ENCODE data around the gene TMEM209. TPM values are rescaled to one million over a fixed set of nuclear protein-coding genes. Genes with fewer than 3 reads are reported as not detected.

TMEM209 gene
- total RNA-seq, 1 experiment from 2014 or later, result 21.0 TPM

DNA sequence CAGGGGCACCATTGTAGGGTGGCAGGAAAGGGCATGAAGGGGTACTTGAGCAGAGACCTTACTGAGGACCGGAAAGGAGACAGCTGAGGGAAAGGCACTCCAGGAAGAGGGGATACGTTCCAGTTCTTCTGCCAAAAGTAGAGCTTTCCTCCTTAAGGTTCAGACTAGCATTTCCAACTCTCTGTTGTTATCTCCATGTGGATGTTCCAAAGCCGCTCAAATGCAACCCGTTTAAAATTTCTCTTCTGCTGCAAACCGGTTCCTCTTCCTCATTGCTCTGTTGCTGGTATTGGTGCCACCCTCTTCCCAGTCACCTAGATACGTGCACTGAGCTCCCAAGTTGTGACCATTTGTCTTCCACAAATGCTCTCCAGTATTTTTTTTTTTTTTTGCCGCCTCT lies 47.5 kb downstream of the TMEM209 start:
- Mint-ChIP-seq H3K27me3 (ENCODE audit: low read depth) (no peaks in the 10 kb centered on the region), H3K4me1 (no peaks in the 10 kb centered on the region), H3K4me3 (no peak overlapping the region), H3K9me3 (0 out of 2 replicates have a peak, but pooled peaks cover 3% of the 10 kb centered on the region), H3K36me3 (peaks cover 35% of the 10 kb centered on the region), H3K27ac (0 out of 2 replicates have a peak overlapping the region, but pooled peaks have one; percentile 35)
- ChIA-PET POLR2A (interaction anchor here (0.7 kb wide), 1 partner anchor 17 kb away, joined by 6 read pairs; no protein-coding TSS in a partner anchor), CTCF (interaction anchor here (0.7 to 1.4 kb wide), 3 partner anchors 29 to 600 kb away, joined by 3 to 5 read pairs (median 4); no protein-coding TSS in a partner anchor)
- no peak for TF ChIP-seq NFYB (CRISPR knock-in tag; conservative IDR thresholded peaks at IDR 0.05; ENCODE audit: low read depth)
- TF ChIP-seq, protein P1, sequence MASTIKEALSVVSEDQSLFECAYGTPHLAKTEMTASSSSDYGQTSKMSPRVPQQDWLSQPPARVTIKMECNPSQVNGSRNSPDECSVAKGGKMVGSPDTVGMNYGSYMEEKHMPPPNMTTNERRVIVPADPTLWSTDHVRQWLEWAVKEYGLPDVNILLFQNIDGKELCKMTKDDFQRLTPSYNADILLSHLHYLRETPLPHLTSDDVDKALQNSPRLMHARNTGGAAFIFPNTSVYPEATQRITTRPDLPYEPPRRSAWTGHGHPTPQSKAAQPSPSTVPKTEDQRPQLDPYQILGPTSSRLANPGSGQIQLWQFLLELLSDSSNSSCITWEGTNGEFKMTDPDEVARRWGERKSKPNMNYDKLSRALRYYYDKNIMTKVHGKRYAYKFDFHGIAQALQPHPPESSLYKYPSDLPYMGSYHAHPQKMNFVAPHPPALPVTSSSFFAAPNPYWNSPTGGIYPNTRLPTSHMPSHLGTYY (CRISPR knock-in tag; IDR thresholded peaks at IDR 0.05), result no peak
- no peak for TF ChIP-seq NFATC4 (CRISPR knock-in tag; IDR thresholded peaks at IDR 0.05)
- no peak for TF ChIP-seq KAT7 (CRISPR knock-in tag; IDR thresholded peaks at IDR 0.05; ENCODE audit: borderline replicate concordance)
- TF ChIP-seq NR1H2 (CRISPR knock-in tag; IDR thresholded peaks at IDR 0.05), result no peak
- TF ChIP-seq TP53 (CRISPR knock-in tag; IDR thresholded peaks at IDR 0.05), result no peak
- ATAC-seq (no peak), DNase-seq (ENCODE audit: low spot score) (no peak)

DNA sequence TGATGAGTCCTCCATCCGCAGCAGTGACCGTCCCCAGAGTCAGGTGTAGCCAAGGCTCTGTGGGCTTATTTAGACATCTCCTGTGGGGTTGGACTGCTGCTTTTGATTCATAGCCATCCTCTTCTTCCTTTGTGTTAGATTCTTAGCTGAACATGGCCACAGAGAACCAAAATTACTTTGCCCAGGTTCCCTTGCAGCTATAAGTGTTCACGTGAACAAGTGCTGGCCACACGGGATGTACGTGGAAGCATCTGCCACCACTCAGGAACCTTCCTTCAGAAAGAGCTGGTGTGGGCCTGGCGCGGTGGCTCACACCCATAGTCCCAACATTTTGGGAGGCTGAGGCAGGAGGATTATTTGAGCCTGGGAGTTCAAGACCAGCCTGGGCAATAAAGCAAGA lies 49.1 kb downstream of the TMEM209 start:
- H3K27ac Mint-ChIP-seq, result no peak overlapping the region
- ChIA-PET POLR2A (no interaction called here), CTCF (interaction anchor here (0.8 to 1.4 kb wide), 2 partner anchors 49 to 602 kb away, joined by 3 to 4 read pairs; no protein-coding TSS in a partner anchor)

DNA sequence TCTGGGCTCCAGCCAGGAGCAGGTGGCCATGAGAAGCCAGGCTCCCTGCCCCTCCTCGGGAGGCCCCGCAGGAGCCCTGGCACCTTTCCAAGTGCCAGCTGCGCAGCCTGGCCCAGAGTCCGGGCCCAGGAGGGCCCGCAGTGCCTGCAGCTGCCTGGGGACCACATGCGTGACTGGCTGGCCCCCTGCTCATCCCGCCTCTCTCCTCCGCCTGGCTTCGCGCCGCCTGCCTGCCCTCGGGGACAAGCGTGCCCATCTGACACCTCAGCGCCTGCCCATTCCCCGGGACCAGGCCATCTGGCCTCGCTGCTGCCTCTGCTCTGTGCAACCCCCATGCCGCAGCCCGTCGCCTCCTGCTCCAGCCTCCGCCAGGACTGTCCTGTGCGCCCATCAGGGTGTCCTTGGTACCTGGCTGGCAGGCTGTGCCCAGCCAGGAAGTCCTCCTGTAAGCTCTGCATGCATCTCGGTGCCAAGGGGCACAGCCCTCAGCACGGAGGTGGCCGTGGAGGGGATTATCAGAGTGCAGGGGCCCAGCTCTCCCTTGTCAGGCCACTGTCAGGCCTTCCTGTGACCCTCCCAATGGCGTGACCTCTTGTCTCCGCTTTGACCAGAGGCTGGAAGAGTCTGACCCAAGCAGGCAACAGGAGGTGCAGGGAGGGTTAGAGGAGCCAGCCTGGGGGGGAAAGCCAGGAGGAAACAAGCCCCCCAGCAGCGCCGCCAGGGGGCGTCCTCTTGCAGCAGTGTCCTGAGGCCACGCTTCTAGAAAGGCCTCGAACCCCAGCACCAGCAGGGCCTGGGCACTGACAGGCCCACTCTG lies 50.5 kb downstream of the TMEM209 start:
- 0 out of 2 replicates have a peak, but pooled peaks cover 3% of the 10 kb centered on the region for H3K9me3 Mint-ChIP-seq
- peaks cover 21% of the 10 kb centered on the region for H3K36me3 Mint-ChIP-seq
- TF ChIP-seq, protein P2, sequence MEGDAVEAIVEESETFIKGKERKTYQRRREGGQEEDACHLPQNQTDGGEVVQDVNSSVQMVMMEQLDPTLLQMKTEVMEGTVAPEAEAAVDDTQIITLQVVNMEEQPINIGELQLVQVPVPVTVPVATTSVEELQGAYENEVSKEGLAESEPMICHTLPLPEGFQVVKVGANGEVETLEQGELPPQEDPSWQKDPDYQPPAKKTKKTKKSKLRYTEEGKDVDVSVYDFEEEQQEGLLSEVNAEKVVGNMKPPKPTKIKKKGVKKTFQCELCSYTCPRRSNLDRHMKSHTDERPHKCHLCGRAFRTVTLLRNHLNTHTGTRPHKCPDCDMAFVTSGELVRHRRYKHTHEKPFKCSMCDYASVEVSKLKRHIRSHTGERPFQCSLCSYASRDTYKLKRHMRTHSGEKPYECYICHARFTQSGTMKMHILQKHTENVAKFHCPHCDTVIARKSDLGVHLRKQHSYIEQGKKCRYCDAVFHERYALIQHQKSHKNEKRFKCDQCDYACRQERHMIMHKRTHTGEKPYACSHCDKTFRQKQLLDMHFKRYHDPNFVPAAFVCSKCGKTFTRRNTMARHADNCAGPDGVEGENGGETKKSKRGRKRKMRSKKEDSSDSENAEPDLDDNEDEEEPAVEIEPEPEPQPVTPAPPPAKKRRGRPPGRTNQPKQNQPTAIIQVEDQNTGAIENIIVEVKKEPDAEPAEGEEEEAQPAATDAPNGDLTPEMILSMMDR (IDR thresholded peaks at IDR 0.05), result peak; percentile 82
- TF ChIP-seq TEAD1 (CRISPR knock-in tag; IDR thresholded peaks at IDR 0.05), result 0 out of 2 replicates have a peak, but pooled peaks have one; percentile 51
- TF ChIP-seq NR2C2 (CRISPR knock-in tag; IDR thresholded peaks at IDR 0.05), result no peak
- 0 out of 2 replicates have a peak, but pooled peaks have one; percentile 22 for TF ChIP-seq ETV6 (CRISPR knock-in tag; IDR thresholded peaks at IDR 0.05)
- TF ChIP-seq, protein P3, sequence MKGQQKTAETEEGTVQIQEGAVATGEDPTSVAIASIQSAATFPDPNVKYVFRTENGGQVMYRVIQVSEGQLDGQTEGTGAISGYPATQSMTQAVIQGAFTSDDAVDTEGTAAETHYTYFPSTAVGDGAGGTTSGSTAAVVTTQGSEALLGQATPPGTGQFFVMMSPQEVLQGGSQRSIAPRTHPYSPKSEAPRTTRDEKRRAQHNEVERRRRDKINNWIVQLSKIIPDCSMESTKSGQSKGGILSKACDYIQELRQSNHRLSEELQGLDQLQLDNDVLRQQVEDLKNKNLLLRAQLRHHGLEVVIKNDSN (CRISPR knock-in tag; IDR thresholded peaks at IDR 0.05), result peak; percentile 15; the same call in 1 of the 2 replicates
- no peak for TF ChIP-seq NFE2L1 (CRISPR knock-in tag; IDR thresholded peaks at IDR 0.05)
- ChIA-PET CTCF (interaction anchor here (0.7 to 2.0 kb wide), 10 partner anchors 11 to 603 kb away, joined by 3 to 10 read pairs (median 3); no protein-coding TSS in a partner anchor), POLR2A (interaction anchor here (1.1 kb wide), 1 partner anchor 73 kb away, joined by 3 read pairs; no protein-coding TSS in a partner anchor)
- no peaks in the 10 kb centered on the region for H3K27me3 Mint-ChIP-seq (ENCODE audit: low read depth)
- peak; percentile 76 for DNase-seq (ENCODE audit: low spot score)
- no peak overlapping the region for H3K4me3 Mint-ChIP-seq
- H3K27ac Mint-ChIP-seq, result no peak overlapping the region
- H3K4me1 Mint-ChIP-seq, result peaks cover 3% of the 10 kb centered on the region
- peak; percentile 78 for ATAC-seq

More for the DNA sequence above, 49.1 kb downstream of the TMEM209 start:
- Mint-ChIP-seq H3K27me3 (ENCODE audit: low read depth) (no peaks in the 10 kb centered on the region), H3K9me3 (0 out of 2 replicates have a peak, but pooled peaks cover 3% of the 10 kb centered on the region), H3K4me3 (no peak overlapping the region), H3K4me1 (no peaks in the 10 kb centered on the region), H3K36me3 (peaks cover 29% of the 10 kb centered on the region)
- DNase-seq (ENCODE audit: low spot score) (no peak), ATAC-seq (no peak)
- TF ChIP-seq ZNF317 (CRISPR knock-in tag; IDR thresholded peaks at IDR 0.05; ENCODE audit: borderline replicate concordance, low read depth), result no peak
- TF ChIP-seq, protein P4, sequence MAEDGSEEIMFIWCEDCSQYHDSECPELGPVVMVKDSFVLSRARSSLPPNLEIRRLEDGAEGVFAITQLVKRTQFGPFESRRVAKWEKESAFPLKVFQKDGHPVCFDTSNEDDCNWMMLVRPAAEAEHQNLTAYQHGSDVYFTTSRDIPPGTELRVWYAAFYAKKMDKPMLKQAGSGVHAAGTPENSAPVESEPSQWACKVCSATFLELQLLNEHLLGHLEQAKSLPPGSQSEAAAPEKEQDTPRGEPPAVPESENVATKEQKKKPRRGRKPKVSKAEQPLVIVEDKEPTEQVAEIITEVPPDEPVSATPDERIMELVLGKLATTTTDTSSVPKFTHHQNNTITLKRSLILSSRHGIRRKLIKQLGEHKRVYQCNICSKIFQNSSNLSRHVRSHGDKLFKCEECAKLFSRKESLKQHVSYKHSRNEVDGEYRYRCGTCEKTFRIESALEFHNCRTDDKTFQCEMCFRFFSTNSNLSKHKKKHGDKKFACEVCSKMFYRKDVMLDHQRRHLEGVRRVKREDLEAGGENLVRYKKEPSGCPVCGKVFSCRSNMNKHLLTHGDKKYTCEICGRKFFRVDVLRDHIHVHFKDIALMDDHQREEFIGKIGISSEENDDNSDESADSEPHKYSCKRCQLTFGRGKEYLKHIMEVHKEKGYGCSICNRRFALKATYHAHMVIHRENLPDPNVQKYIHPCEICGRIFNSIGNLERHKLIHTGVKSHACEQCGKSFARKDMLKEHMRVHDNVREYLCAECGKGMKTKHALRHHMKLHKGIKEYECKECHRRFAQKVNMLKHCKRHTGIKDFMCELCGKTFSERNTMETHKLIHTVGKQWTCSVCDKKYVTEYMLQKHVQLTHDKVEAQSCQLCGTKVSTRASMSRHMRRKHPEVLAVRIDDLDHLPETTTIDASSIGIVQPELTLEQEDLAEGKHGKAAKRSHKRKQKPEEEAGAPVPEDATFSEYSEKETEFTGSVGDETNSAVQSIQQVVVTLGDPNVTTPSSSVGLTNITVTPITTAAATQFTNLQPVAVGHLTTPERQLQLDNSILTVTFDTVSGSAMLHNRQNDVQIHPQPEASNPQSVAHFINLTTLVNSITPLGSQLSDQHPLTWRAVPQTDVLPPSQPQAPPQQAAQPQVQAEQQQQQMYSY (CRISPR knock-in tag; IDR thresholded peaks at IDR 0.05), result no peak
- no peak for TF ChIP-seq CREM (CRISPR knock-in tag; IDR thresholded peaks at IDR 0.05)
- TF ChIP-seq NFYB (CRISPR knock-in tag; conservative IDR thresholded peaks at IDR 0.05; ENCODE audit: low read depth), result no peak
- no peak for TF ChIP-seq TP53 (CRISPR knock-in tag; IDR thresholded peaks at IDR 0.05)
- no peak for TF ChIP-seq ZNF219 (CRISPR knock-in tag; IDR thresholded peaks at IDR 0.05; ENCODE audit: borderline replicate concordance)
- no peak for TF ChIP-seq HMGA2 (CRISPR knock-in tag; IDR thresholded peaks at IDR 0.05)
